K562 (cell line): Measurements from ENCODE around the gene CSMD2. TPM values are rescaled to one million over a fixed set of nuclear protein-coding genes. Genes with fewer than 3 reads are reported as not detected.

Source experiments
- ATAC-seq: fragments of 200-7000 bp; cut with Tn5 transposase; 3 replicates; pipeline ENCODE4 v1.9.1; 2020; ENCODE audit warnings: moderate library complexity
- BruUV-seq: library from RNA; stranded (reverse); fragments of 400-500 nt; replicated peaks from 2 replicates; lab custom pipeline; 2021; lab: Mats Ljungman, UMichigan
- CTCF ChIA-PET: fragments of 300-600 bp; formaldehyde crosslinking; extraction: SDS; loops from one replicate; lab custom pipeline; 2021; ENCODE audit warnings: low intra/inter-chr PET ratio; lab: Yijun Ruan, JAX
- POLR2A ChIA-PET: fragments of 300-600, 350-650 bp; sonication (Branson Sonifier 250); formaldehyde crosslinking; extraction: SDS; loops from one replicate; lab custom pipeline; 2021; ENCODE audit warnings: antibody characterized with exemption, inconsistent platforms; lab: Yijun Ruan, JAX
- DNase-seq, 4 experiments: peaks; one replicate each; pipeline versions ENCODE4 v3.0.0 to v3.0.0-alpha.2; 2011 to 2018; ENCODE audit warnings: low spot score in 3 of 4, mixed read lengths in 3 of 4; ENCODE audit errors: extremely low read depth in 1 of 4
- FAIRE-seq: peaks from 2 replicates; lab custom pipeline; 2011; peaks lifted over from hg19 to GRCh38; lab: Jason Lieb, UNC
- H2AFZ ChIP-seq: 2 replicates; pipeline ENCODE4 v1.6.0; 2011; ENCODE audit warnings: low read depth, low read length, control low read depth, inconsistent platforms
- H3K27ac ChIP-seq: fragments of 200-600 bp; 3 replicates; pipeline ENCODE4 v1.8.0; 2011; ENCODE audit warnings: low read depth, mild to moderate bottlenecking, control low read depth, inconsistent platforms, low read length, moderate library complexity, mixed read lengths; ENCODE audit errors: extremely low read depth
- H3K27me3 ChIP-seq, 2 experiments: fragments of 300-600 bp in 1 of 2; 2 replicates in 1 of 2; 3 replicates in 1 of 2; pipeline versions ENCODE4 v1.6.0 to v1.8.0; 2011; ENCODE audit warnings: inconsistent platforms in 2 of 2, low read length in 2 of 2, mild to moderate bottlenecking in 1 of 2, mixed read lengths in 1 of 2, moderate library complexity in 1 of 2; ENCODE audit not compliant: control insufficient read depth in 2 of 2, insufficient read depth in 2 of 2
- H3K36me3 ChIP-seq: fragments of 300-600 bp; 3 replicates; pipeline ENCODE4 v1.8.0; 2011; ENCODE audit warnings: mild to moderate bottlenecking, low read length, inconsistent platforms; ENCODE audit not compliant: control insufficient read depth, insufficient read depth
- H3K4me1 ChIP-seq, 2 experiments: fragments of 200-600 bp in 1 of 2; replicated peaks in 1 of 2; 2 replicates in 1 of 2; 3 replicates in 1 of 2; pipeline versions ENCODE4 v1.5.1 to v1.8.0; 2011; ENCODE audit warnings: inconsistent platforms in 2 of 2, low read length in 2 of 2, mild to moderate bottlenecking in 1 of 2, mixed read lengths in 1 of 2, moderate library complexity in 1 of 2; ENCODE audit not compliant: control insufficient read depth in 2 of 2, insufficient read depth in 2 of 2
- H3K4me2 ChIP-seq: 2 replicates; pipeline ENCODE4 v1.6.1; 2011; ENCODE audit warnings: low read length, control low read depth, inconsistent platforms, mixed read lengths; ENCODE audit not compliant: insufficient read depth
- H3K4me3 ChIP-seq: fragments of 200-600 bp; sonication (generic), shearing (Covaris generic); 2 replicates; pipeline ENCODE4 v1.5.1; 2016; ENCODE audit warnings: control low read depth, inconsistent platforms
- H3K79me2 ChIP-seq: fragments of 200-600 bp; 3 replicates; pipeline ENCODE4 v1.8.0; 2011; ENCODE audit warnings: low read length, inconsistent platforms; ENCODE audit not compliant: control insufficient read depth, insufficient read depth
- H3K9ac ChIP-seq, 2 experiments: 2 replicates each; pipeline versions ENCODE4 v1.6.0 to v1.6.1; 2011; ENCODE audit warnings: low read depth in 2 of 2, low read length in 2 of 2, control low read depth in 1 of 2, inconsistent platforms in 1 of 2, mild to moderate bottlenecking in 1 of 2, mixed read lengths in 1 of 2; ENCODE audit not compliant: insufficient read depth in 1 of 2
- H3K9me1 ChIP-seq: one replicate; pipeline ENCODE4 v1.6.0; 2011; ENCODE audit warnings: inconsistent platforms, mild to moderate bottlenecking, low read length, moderate library complexity; ENCODE audit not compliant: control insufficient read depth, insufficient read depth
- H3K9me3 ChIP-seq: replicated peaks from 2 replicates; pipeline ENCODE4 v1.5.1; 2011; ENCODE audit warnings: low read depth, low read length, inconsistent platforms; ENCODE audit not compliant: control insufficient read depth, insufficient read depth
- H4K20me1 ChIP-seq: replicated peaks from 2 replicates; pipeline ENCODE4 v1.6.1; 2011; ENCODE audit warnings: low read length, inconsistent platforms, mixed read lengths; ENCODE audit not compliant: control insufficient read depth, insufficient read depth
- ARID3A ChIP-seq: IDR thresholded peaks from 2 replicates; pipeline ENCODE4 v1.6.1; 2012; ENCODE audit warnings: low read depth, low read length, improper control_type of control experiment, borderline replicate concordance
- DDX20 ChIP-seq: fragments of 450-650 bp; IDR thresholded peaks from 2 replicates; pipeline ENCODE4 v1.6.1; 2016; ENCODE audit warnings: missing genetic modification characterization, low read depth, mild to moderate bottlenecking, missing compliant biosample characterization, moderate library complexity
- E2F3 ChIP-seq: fragments of 250-450 bp; sonication (Bioruptor Pico); IDR thresholded peaks from 2 replicates; pipeline ENCODE4 v1.4.0; 2020; ENCODE audit warnings: mild to moderate bottlenecking
- GABPA ChIP-seq: fragments of 200-800 bp; sonication (Bioruptor generic); conservative IDR thresholded peaks from 2 replicates; pipeline ENCODE4 v1.6.1; 2016; ENCODE audit warnings: low read depth, missing genetic modification characterization, missing compliant biosample characterization
- GATAD2A ChIP-seq: fragments of 450-650 bp; IDR thresholded peaks from 2 replicates; pipeline ENCODE4 v1.6.1; 2017
- MCM3 ChIP-seq: fragments of 450-650 bp; IDR thresholded peaks from 2 replicates; pipeline ENCODE4 v1.6.1; 2016
- NFATC3 ChIP-seq: fragments of 450-650 bp; IDR thresholded peaks from 2 replicates; pipeline ENCODE4 v1.6.1; 2017; ENCODE audit warnings: mild to moderate bottlenecking
- NFE2L1 ChIP-seq: fragments of 450-650 bp; IDR thresholded peaks from 2 replicates; pipeline ENCODE4 v1.6.1; 2016; ENCODE audit warnings: missing genetic modification characterization, low read depth, mild to moderate bottlenecking, missing compliant biosample characterization, moderate library complexity, borderline replicate concordance
- RBM34 ChIP-seq: fragments of 200-400 bp; formaldehyde crosslinking; IDR thresholded peaks from 2 replicates; pipeline ENCODE4 v1.6.1; 2018; ENCODE audit warnings: low read length, borderline replicate concordance; ENCODE audit not compliant: insufficient read depth
- STAG1 ChIP-seq: sonication (generic); formaldehyde crosslinking; IDR thresholded peaks from 2 replicates; pipeline ENCODE4 v1.5.0; 2020; ENCODE audit warnings: missing genetic modification reagents, borderline replicate concordance
- TCF15 ChIP-seq: fragments of 250-450 bp; sonication (Bioruptor Pico); IDR thresholded peaks from 2 replicates; pipeline ENCODE4 v1.8.0; 2022; ENCODE audit warnings: moderate library complexity, mild to moderate bottlenecking, inconsistent platforms
- TOE1 ChIP-seq, 2 experiments: fragments of 450-650 bp in 1 of 2; sonication (generic) in 1 of 2; formaldehyde crosslinking in 1 of 2; IDR thresholded peaks; 2 replicates each; pipeline versions ENCODE4 v1.7.1 to v1.8.0; 2016 to 2022; ENCODE audit warnings: borderline replicate concordance in 2 of 2, mild to moderate bottlenecking in 2 of 2, antibody characterized with exemption in 1 of 2, inconsistent platforms in 1 of 2, low read depth in 1 of 2, missing genetic modification reagents in 1 of 2, moderate library complexity in 1 of 2
- ZBTB5 ChIP-seq: fragments of 450-650 bp; IDR thresholded peaks from 2 replicates; pipeline ENCODE4 v1.6.1; 2017; ENCODE audit warnings: antibody characterized with exemption
- ZFPM2 ChIP-seq: fragments of 250-450 bp; sonication (Bioruptor Pico); IDR thresholded peaks from 2 replicates; pipeline ENCODE4 v1.5.1; 2022; ENCODE audit warnings: mild to moderate bottlenecking
- ZNF280A ChIP-seq: fragments of 450-650 bp; IDR thresholded peaks from 2 replicates; pipeline ENCODE4 v1.6.1; 2018; ENCODE audit warnings: mild to moderate bottlenecking, low read depth; ENCODE audit not compliant: partially characterized antibody
- ZNF311 ChIP-seq: fragments of 250-450 bp; sonication (Bioruptor Pico); IDR thresholded peaks from 2 replicates; pipeline ENCODE4 v1.4.0; 2020; ENCODE audit warnings: mild to moderate bottlenecking, moderate library complexity
- WGBS: fragments of 100-300 bp; shearing (Covaris generic); methylation state at CpG from one replicate; pipeline ENCODE4 v1.1.6; 2016; ENCODE audit warnings: low coverage, mixed read lengths; ENCODE audit not compliant: insufficient coverage; ENCODE audit errors: missing lambda C conversion rate; 5-methylcytosine and 5-hydroxymethylcytosine counted together
- in situ Hi-C: fragments of 300-500 bp; cut with MboI; formaldehyde crosslinking; loops from 4 replicates; pipeline ENCODE4 v1.15.0; 2018; ENCODE audit warnings: inconsistent platforms, mixed read lengths
- intact Hi-C: fragments of 100-400 bp; cut with micrococcal nuclease; formaldehyde crosslinking; loops from 2 replicates; pipeline ENCODE4 v1.14.2; 2022
- polyA plus RNA-seq, 8 experiments: library from polyadenylated mRNA; depleted of rRNA in 4 of 8; stranded (reverse) in 5 of 8; unstranded in 3 of 8; fragments of >200 nt; fragmentation: Nextera tagmentation in 2 of 8; fragmentation: Illumina TruSeq in 1 of 8; extraction: Ambion mirVana in 2 of 8; extraction: Trizol in 1 of 8; gene quantifications; 2 replicates each; pipeline versions ENCODE4 v1.2.1 to v1.2.3, GENCODE V29; 2011 to 2014; ENCODE audit warnings: inconsistent platforms in 1 of 8, missing spikeins in 1 of 8
- total RNA-seq, 7 experiments: library from RNA; depleted of rRNA in 6 of 7; stranded (reverse); fragments of >200 nt in 6 of 7; fragmentation: Illumina TruSeq in 2 of 7; extraction: Trizol in 2 of 7; gene quantifications; 2 replicates each; pipeline versions ENCODE4 v1.2.1 to v1.2.3, GENCODE V29; 2011 to 2021; ENCODE audit warnings: low replicate concordance in 1 of 7

The CSMD2 gene
- total and polyA plus RNA-seq, 9 of the 15 experiments (the other 6 are each of a cell fraction or from before 2014, with no cell fraction given) = not detected

- H3K9ac ChIP-seq = no peak overlapping the region
- peaks cover 0 to 10% of the 10 kb centered on the region in 2 experiments; a peak in 1 of 5 replicates for H3K27me3 ChIP-seq
- CTCF ChIA-PET = no interaction called here
- no peak for DNase-seq
- BruUV-seq = no TSS peak
- no peak overlapping the region for H3K4me2 ChIP-seq
- no peak overlapping the region for H2AFZ ChIP-seq
- POLR2A ChIA-PET = interaction anchor here (1.0 kb wide), 1 partner anchor 8 kb away, joined by 3 read pairs; no protein-coding TSS in a partner anchor
- FAIRE-seq = no peak
- H3K27ac ChIP-seq = no peak overlapping the region
- H3K4me3 ChIP-seq = no peak overlapping the region
- H3K36me3 ChIP-seq = no peaks in the 10 kb centered on the region
- H3K4me1 ChIP-seq = no peaks in the 10 kb centered on the region
- 0 out of 2 replicates have a peak, but pooled peaks cover 3% of the 10 kb centered on the region for H4K20me1 ChIP-seq
- intact Hi-C loops (no loop called here), in situ Hi-C loops (no loop called here)
- no peaks in the 10 kb centered on the region for H3K79me2 ChIP-seq
- H3K9me3 ChIP-seq = no peaks in the 10 kb centered on the region
- H3K9me1 ChIP-seq = no peaks in the 10 kb centered on the region
- WGBS = 1% methylated on average over 8 of the region's 8 CpGs
- ATAC-seq = no peak
- TF ChIP-seq NFE2L1 (tag) = no peak
- TF ChIP-seq DDX20 = no peak
- no peak for TF ChIP-seq ARID3A
- TF ChIP-seq ZFPM2 (CRISPR knock-in tag) = no peak
- no peak for TF ChIP-seq GATAD2A
- TF ChIP-seq ZNF280A = no peak
- TF ChIP-seq TOE1 (IDR thresholded peaks at IDR 0.05; ENCODE audit: borderline replicate concordance) = no peak
- TF ChIP-seq TOE1 (CRISPR knock-in tag; IDR thresholded peaks at IDR 0.05; ENCODE audit: borderline replicate concordance, low read depth) = no peak
- TF ChIP-seq GABPA (tag) = no peak
- TF ChIP-seq TCF15 (CRISPR knock-in tag) = no peak
- no peak for TF ChIP-seq NFATC3
- no peak for TF ChIP-seq E2F3 (CRISPR knock-in tag)
- TF ChIP-seq MCM3 = no peak
- no peak for TF ChIP-seq RBM34
- no peak for TF ChIP-seq ZBTB5
- TF ChIP-seq ZNF311 = no peak
- no peak for TF ChIP-seq STAG1
Observed at GRCh38 chr1:33973799-33974545, 191.1 kb downstream of the CSMD2 start.
